DMS 273 (cell line): Measurements from ENCODE around the gene KATNB1.
"Not testable (repeated sequence)": the region's sequence is repeated elsewhere in the genome, so short reads cannot be mapped to it uniquely, and the experiment has no call there.

ENCODE experiments used
- DNase-seq: peaks from one replicate; lab custom pipeline; 2025; ENCODE audit not compliant: unreplicated experiment; lab: John Stamatoyannopoulos, UW

Gene KATNB1

DNA sequence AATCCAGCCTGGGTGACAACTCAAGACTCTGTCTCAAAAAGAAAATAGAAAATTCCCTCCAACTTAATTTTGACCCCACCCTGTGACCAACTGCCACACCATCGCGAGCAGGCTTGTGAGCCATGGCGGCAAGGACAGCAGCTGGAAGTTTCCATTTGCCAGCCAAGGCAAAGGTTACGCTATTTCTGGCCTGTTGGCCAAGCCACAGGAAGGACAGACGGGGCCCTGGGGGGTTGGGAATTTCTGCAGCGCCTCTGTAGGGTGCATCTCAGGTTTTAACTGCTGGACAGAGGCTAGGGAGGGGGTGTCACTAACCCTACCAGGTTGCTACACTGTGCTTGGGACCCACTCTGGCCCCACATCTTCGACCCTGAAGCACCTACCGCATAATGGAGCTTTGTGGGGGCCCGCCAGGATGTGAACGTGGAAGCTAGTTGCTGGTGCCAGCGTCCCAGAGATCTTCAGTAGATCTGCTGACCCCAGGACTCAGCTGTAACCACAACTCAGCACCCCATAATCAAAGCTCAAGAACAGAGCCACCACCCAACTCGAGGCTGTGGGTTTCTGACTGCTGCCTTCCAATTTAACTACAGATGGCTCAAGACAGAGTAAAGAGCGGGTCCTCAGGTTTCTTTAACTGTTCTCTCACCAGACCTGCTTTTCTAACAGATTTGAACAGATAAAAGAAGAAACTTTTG lies 55.8 kb downstream of the KATNB1 start:
- no peak for DNase-seq

DNA sequence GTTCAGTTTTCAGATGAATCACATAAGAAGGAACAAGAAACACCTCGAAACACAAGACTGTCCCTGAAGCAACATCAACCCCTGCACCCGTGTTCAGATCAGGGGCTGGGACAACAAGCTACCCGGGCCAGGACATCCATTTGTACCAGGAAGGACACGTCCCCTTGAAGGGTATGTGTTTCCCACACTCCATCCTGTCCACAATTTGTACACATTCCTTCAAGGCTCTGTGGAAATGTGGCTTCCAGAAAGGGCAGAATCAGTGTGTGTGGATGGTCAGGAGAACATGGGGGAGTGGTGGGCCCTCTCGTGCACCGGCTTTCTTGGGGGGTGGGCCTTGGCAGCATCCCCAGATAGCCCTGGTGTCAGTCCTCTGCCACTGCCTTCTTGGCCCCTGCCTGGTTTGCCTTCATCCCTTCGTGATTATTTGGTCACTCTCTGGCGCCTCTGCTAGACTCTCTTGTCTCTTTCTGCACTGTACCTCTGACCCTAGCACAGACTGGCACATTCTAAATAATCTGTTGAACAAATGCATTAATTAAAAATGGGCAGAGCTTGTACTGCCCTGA lies 56.4 kb downstream of the KATNB1 start:
- no peak for DNase-seq

DNA sequence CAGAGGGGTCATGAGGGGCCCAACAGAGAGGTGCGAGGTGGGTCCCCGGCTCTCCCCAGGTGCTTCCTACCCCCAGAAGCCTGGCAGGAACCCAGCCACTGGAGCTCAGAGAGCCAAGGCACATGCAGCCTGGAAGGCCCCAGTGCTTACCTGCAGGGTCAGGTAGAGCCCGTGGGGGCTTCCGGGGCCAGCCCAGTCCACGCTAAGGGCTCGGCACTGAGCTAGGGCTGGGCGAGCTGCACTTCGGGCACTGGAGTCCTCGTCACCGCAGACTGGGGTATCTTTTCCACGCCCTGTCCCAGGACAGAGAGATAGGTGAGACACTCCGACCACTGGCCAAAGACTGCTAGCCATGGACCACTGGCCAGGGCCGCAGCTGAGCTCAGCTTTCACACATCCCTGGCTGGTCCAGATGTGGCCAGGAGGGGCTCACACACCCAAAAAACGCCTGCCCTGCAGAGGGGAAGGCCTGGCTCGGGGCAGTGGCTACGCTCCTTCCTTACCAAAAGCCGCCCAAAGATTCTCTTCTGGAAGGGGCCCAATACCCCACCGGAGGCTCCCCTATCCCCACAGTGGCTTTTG lies 59.4 kb downstream of the KATNB1 start:
- no peak for DNase-seq

DNA sequence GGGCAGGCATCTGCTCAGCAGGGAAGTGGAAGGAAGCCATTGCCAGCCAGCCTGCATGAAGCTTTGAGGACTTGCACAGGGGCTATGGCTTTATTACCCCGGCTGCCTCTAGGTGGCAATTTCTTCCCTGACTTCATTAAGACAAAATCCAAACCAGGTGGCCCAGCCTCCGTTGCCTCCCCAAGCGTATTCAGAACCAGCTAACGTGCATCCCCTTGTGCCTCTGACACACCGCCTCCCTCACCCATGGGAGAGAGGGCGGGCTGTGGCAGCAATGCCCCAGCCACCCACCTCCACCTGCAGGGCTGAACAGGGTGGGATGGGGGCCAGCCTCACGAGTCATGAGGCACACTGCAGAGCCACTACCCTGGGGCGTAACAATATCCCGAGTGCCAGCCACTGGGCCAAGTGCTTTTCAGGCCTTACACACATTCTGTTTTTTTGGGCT lies 59.9 kb downstream of the KATNB1 start:
- DNase-seq, result peak; percentile 83

DNA sequence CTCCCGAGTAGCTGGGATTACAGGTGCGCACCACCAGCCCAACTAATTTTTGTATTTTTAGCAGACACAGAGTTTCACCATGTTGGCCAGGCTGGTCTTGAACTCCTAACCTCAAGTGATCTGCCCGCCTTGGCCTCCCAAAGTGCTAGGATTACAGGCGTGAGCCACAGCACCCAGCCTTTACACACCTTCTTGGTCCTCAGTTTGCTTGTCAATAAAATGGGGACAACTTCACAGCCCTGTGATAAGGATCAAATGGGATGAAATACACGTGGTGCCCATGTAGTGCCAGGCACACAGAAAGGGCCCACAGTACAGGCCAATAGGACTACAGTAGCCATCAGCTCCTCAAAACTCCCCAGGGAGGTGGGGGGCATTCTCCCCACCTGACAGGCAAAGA lies 60.4 kb downstream of the KATNB1 start:
- not testable (repeated sequence) for DNase-seq

DNA sequence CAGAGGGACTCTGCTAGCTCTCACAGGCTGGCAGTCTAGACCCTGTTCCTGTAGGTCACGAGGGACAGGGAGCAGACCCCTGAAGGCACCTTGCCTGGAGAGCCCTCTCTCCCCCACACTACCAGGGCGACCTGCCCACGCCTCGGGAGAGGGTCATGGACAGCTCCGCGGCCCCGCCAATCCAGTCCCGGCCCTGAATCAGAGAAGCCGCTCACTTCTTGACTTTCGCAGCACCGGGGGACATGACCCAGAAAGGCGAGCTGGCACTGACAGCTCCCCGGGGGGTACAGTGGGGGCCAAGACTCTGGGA lies 61.6 kb downstream of the KATNB1 start:
- DNase-seq, result no peak

DNA sequence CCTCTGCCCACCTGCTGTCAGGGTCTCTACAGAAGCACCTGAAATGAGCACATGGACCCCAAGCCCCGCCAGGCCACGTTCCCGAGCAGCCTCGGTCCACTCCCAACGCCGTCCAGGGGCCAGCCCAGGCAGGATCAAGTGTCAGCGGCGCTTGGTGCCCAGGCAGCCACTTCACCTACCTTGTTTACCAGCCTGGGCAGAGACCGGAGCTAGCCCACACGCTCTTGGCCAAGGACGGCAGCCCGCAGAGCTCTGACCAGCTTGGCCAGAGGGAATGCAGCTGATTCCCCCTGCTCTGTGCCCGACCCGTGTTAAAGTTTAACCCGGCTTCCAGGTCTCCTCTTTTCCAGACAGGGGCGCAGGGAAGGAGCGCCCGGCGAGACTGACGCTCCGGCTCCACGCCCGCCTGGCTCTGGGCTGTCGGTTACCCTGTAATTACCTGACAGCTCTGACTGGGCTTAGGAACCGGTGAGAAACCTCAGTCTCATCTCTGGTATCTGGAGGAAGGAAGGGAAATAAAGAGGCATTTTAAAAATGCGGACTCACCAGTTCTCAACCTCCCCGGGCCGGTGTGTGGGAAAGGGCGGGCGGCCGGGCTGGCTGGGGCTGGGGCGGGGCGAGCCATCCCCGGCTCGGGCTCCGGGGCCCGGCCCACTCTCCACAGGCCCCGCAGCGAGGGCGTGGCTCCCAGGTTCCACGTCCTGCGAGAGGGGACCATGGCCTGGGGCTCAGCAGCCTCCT lies 62.1 kb downstream of the KATNB1 start:
- DNase-seq, result no peak

DNA sequence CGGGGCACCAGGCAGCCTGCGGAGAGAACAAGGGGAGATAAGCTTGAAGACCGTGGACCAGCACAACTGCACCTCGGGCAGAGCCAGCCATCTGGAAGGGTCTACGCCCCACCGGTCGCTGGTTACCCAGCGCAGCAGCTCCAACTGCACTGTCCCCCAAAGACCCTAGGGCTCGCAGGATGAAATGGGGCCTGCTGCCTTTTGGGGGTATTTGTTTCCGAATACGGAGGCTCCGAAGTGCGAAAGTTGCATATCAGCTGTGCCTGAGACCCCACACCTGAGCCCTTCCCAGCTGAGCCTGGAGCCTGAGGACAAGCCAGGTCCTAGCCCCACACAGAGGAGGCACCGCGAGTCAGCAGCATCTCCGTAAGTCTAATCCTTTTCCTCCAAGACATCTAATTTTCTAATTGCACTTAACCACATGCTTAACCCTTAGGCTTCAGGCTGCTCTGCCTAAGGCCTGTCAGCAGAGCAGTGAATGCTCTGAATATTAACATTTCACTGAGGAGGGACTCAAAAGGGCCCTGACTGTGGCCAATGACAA lies 62.8 kb downstream of the KATNB1 start:
- DNase-seq, result no peak

DNA sequence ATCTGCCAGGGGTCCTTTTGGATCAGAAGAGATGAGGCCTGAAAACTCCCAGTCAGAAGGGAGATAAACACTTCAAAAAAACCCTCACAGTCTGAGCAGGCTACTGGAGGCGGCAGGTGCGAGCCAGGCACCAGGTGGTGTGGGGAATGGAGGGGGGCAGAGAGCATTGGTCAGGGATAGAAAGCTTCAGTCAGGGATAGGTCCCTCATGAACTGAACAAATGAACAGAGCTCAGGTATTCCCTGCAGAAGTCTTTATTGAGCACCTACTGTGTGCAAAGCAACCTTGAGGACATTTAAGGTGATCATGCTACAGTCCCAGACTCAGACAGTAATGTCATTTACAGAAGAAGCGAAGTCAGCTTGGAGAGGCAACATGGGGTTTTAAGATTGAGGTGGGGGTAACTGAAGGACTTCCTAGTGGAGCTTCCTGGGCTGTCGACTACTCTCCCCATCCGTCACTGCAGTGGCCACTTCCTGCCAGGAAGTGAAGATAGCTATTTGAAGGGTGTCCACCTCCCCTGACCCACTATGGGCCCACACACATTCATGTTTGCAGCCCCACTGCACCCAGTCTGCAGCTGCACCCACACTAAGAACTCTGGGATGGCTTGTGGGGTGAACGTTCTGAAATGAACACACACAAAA lies 63.5 kb downstream of the KATNB1 start:
- no peak for DNase-seq

DNA sequence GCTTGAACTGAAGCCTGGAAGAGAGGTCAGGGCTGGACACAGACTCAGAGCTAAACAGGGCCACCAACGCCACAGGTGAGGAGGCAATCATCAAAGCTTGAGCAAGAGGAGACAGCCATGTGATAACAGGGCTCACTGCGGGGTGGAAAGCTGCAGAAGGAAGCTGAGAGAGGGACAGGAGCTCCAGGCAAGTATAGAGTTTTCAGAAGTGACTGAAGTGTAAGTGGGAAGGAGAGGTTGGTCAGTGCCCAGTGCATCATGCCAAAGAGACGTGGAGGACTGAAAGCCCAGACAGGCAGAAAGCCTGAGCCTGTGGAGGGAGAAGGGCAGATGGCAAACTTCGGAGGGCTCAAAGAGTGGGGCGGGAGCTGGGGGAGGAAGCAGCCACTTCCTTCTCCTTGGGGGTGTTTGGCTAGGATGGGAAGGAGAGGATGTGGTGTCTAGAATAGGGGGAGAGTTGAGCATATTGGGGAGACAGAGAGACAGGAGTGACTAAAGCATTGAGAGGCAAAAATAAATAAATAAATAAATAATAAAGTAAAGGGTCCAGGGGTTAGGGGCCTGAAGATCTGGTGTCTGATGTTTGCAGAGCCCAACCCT lies 64.1 kb downstream of the KATNB1 start:
- peak; percentile 55 for DNase-seq

DNA sequence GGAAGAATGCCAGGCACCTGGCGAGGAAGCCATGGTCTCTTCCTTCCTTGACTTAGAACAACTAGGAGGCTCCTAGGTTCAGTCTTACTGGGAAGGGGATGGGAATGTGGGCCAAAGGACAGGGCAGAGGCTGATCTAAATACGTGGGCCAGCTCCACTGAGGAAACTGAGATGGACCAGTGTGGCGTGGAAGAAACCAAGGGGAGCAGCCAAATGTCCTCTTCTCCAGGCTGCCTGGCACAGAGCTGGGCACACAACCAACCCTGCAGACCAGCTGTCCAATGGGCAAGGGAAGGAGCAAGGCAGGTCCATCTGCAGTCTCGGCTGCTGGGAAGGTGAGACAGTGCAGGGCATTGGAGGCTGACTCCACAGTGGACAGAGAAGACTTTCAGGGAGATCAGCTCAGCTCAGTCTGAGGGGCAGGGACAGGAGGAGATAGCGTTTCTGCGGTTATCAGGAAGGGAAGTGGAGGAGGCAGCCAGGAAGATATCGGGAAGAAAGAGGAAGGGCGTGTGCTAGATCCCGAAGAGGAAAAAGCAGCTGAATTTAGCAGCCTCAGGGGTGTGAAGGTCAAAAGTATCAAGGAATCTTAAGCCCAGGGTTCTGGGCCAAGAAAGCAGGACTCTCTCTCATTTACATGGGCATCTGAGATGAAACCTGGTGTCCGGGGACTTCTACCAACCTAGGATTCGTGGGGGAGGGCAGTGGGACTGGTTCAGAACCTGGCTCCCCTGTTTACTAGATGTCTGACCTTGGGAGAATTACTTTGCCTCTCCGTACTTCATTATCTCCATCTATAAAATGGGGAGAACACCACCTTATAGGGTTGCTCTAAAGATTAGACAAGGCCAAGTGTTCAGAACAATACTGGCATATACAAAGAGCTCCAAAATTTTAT lies 64.9 kb downstream of the KATNB1 start:
- no peak for DNase-seq

DNA sequence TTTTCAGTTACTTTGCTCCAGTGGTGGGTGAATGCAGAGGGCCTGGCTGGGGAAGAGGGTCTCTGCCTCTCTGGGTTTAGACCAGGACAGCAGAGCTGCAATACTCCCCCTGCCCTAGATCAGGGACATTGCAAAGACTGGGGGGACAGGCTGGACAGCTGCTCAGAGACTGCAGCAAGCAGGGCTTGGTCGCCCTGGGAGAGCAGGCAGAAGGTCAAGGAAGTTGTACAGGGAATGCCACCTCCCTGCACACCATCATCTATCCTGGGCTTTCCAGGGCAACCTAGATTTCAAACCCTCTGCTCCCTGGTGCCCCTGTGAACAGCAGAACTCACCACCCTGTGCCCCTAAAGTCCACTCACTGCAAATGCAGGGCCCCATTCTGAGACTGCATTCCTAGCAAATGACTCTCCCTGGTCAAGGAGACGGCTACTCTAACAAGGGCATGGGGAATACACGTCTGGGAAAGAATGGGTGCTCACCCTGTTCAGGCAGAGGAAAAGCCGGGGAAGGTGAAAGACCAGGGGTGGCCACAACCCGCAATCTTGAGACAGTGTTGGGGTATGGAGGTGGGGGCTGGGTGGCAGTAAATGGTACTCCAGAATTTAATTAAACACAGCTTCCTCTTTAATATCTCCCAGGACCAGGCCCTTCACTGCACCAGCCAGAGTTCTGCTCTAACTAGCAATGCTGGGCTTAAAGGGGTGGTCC lies 65.7 kb downstream of the KATNB1 start:
- DNase-seq, result no peak

DNA sequence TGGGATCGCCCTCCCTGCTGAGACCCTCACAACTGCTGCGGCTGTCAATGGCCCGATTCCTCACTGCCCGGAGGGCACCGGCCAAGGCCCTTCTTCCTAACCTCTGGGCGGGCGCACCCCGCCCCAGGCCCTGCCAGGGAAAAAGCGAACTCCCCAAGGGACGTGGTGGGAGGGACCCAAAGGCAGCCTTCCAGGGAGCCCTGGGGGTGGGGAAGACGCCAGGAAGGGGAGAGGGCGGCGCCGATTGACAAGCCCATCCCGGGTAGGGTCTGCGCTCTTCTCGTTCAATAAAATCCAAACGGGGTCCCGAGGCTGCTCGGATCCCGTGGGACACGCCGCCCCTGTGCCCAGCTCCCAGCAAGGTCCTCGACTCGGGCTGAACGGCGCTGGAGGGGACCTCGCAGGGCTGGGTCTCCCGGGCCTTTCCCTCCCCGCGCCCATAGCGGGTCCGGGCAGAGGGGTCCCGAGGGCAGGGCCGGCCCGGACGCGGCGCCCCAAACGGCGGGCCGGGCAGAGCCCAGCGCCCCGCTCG lies 66.3 kb downstream of the KATNB1 start:
- peak; percentile 43 for DNase-seq

DNA sequence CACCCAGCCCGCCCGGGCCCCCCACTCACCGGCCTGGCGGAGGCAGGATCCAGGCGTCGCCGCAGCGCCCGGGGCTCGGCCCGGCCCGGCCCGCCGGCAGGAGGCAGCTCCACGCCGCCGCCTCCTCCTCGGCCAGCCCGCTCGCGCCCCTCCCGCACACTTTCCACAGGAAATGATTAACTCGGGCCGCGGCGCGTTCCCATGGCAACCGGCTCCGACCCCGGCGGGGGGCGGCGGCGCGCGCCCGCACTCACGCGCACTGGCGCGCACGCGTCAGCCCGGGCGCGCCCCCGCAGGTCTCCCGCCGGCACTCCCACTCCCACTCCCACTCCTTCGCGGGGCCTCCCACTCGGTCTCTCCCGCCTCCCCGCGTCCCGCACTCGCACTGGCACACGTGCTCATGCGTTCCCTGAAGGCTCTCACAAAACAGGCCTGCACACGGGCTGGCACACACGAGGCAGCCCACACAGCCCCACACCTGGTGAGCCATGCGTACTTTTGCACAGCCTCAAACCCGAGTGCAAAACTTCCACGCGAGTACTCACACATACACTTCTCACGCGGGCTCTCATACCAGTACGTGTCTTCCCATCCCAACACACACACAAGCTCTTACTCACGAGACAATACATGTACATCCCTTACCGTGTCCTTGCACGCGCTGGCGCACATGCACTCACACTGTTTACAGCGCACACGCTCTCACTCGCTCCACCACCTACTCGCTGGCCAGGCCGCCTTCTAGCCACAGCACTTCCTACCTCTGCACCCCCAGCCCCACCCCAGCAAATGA lies 67.0 kb downstream of the KATNB1 start, which contains the start of gene KIFC3:
TSS of gene KIFC3 (minus strand) at position 151 of the 793 bp plus-strand sequence. CDS start 4,248 bp downstream, outside the sequence.
- DNase-seq, result peak; percentile 88

DNA sequence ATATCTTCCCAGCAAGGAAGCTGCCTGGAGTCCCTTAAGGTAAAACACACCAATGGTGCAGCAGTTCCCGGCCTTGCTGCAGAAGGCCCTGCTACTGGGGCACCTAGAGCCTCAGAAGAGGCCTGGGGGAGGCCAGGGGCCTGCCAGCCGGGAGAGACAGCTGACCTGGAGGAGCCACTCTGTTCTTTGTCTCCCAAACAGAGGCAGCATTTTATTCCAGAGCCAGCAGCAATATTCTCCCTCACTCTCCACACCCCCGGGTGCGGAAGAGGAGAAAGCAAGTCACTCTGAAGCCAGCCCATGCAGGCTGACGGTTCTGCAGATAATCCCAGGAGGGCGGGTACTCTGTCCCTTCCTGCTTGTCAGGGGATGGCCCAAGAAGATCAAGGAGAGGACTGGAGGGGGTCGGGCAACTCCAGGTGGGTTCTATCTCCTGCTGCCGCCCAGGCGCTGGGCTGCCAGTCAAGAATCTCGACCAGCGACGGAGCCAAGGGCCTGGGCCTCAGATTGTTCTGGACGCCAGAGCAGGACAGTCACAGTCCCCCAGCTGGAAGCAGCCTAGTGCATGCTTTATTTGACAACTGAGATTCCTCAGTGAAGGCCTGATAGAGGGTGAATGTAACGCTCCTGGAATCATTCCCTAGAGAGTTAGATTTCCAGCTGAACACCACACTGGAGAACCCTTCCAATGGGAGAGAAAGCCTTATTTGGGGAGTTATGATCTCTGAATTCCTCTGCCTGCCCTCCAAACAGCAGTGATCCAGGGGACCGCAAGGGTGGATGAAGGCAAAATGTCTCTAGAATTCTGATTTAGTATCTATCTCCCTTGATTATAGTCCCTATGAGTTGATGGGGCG lies 67.8 kb downstream of the KATNB1 start:
- no peak for DNase-seq

DNA sequence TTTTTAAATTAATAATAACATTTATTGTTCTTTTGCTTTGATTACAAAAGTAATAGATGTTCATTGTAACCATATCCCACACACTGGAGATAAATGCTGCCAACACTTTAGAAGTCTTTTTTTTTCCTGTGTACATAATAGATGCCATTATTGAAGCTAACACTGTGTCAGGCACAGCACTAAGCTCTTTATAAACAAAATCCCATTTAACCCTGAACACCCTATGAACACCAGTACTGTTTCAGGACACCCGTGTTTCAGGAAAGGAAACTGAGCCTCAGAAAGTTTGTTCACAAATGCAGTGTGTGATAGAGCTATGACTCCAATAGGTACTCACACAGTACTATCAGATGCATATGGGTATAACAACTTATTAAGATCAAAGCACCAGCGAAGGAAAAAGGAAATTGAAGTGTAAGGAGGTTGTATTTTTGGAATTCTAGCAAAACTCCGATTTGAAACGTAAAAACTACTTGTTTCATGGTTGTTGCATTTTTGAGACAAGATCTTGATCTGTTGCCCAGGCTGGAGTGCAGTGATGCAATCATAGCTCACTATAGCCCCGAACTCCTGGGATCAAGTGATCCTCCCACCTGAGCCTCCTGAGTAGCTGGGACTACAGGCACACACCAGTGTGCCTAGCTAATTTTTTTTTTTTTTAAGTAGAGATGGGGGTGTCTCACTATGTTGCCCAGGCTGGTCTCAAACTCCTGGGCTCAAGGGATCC lies 68.7 kb downstream of the KATNB1 start:
- DNase-seq, result no peak
